ENCODE data around the gene LSMEM2.
"Not testable (repeated sequence)": the region's sequence is repeated elsewhere in the genome, so short reads cannot be mapped to it uniquely, and the experiment has no call there.

The LSMEM2 gene

DNA sequence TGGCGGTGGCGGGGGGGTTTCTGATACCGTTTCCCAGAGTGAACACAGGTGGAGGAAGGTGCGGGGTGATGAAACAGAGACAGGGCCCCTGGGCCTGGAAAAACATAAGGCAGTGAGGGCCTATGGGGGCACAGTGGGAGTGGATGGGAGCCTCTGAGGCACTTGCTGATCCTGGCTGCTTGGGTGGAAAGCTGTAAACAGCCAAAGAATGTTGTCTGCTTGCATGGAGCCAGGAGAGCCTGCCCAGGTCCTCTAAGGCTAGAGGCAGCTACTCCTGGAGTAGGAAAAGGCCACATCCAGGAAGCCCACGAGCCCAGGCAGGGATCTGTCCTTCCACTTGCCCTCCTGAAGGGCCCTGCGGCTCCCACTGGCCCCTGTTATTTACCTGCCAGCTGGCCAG lies 12.9 kb upstream of the LSMEM2 start:
- no peak for DNase-seq

DNA sequence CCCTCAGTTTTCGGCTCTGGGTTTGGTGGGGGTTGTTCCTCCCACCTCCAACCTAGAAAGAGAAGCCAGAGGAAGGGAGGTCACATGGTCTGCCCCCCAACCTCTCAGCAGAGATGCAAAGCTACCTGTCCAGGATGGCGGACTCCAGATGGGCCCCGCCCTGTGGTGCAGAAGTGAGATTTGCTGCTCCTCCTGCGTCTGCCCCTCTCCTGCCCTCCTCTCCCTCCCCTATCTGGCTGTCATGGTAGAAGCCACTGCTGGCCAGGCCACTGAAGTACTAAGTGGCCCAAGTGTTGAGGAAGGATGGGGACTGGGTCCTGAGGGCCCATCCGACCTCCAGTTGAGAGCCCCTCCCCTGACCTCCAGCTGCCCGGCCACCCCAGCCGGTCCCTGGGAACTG lies 12.1 kb upstream of the LSMEM2 start:
- DNase-seq: no peak

DNA sequence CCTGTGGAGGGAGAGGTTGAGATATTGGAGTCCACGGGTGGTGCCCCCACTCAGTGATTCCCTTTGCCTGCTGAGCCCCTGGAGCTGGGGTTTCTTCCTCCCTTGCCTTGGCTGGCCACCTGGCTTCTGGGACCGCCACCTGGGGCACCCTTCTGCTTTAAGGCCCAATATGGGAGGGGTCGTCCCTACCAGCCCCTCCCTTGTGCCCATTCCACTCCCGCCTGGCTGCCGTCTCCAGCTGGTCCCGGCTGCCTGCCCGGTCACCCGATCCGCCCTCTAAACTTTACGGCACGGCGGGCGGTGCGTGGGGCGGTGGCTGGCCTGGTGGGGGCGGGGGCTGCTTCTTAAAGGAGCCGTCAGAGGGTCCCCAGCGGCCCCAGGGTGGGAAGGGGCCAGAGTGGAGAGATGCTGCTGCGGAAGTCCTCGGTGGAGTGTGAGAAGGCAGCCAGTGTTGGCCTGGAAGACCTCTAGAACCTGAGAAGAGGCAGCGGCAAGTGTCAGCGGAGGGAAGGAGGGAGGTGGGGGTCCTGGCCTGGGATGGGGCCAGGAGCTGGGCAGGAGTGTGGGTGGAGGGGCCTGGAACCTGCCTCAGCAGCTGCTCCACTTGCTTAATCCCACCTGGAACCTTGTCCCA lies 11.5 kb upstream of the LSMEM2 start:
- DNase-seq: no peak

DNA sequence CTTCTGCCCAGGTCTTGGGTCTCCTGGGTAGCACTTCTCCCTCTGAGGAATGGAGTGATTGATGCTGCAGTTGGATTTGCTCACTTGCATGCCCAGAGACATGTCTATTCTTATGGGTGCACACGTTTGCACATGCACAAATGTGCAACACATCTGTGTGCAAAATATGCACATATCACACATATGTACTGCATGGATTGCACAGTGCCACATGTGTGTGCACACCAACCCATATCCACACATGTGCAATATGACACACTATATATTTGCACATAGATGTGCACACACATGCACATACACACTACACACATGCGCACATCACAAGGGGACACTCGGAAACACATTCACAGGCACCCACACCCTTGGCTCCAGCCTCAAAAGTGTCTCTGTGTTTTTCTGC lies 10.6 kb upstream of the LSMEM2 start:
- DNase-seq: no peak

DNA sequence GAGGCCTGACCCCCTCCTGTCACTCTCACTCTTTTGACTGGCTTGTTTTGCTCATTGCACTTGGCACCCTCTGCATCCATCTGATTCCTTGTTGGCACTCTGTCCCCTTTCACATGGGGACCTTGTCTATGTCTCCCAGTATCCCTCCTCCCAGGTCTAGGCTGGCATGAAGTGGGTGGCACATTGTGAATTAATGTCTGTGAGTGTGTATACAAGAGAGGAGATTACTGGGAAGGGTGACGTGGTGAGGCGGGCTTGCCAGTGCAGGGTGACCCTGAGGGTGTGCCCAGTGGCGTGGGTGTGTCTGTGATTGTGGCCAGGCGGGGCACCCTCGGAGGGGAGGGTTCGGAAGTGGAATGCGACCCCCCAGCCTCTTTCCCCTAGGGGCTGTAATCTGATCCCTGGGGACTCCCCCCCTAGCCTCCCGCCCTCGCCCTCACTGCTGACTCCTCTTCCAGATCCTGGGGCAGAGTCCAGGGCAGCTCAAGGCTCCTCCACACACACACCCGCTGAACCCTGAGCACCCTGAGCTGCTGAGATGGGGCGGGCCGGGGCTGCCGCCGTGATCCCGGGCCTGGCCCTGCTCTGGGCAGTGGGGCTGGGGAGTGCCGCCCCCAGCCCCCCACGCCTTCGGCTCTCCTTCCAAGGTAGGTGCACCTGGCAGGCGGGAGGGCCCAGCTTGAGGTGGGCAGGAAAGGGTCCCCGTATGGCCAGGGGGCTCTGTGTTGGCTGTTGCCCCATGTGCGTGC lies 10.0 kb upstream of the LSMEM2 start, which contains the start of gene SEMA3B:
Gene SEMA3B, plus strand, starts transcription at position 445 of the 749 bp plus-strand sequence. Its CDS starts 94 bp downstream, at position 539.
- no peak for DNase-seq

DNA sequence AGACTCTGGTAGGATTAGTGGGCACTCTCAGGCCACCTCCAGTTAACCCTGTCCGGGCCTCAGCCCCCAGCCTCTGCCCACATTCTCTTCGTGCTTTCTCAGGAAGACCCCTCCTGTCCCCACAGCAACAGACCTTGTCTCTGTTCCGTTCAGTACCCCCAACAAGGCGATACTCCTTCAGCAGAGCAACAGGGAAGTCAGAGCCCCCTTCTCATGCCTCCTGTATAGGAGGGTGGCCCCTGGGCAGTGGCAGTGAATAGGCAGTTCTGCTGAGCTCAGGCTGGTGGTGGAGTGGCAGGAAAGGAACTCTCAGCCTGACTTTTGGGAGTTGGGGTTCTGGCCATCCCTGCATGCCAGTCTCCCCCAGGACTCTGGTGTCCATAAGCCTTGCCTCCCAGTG lies 9.4 kb upstream of the LSMEM2 start:
- no peak for DNase-seq

DNA sequence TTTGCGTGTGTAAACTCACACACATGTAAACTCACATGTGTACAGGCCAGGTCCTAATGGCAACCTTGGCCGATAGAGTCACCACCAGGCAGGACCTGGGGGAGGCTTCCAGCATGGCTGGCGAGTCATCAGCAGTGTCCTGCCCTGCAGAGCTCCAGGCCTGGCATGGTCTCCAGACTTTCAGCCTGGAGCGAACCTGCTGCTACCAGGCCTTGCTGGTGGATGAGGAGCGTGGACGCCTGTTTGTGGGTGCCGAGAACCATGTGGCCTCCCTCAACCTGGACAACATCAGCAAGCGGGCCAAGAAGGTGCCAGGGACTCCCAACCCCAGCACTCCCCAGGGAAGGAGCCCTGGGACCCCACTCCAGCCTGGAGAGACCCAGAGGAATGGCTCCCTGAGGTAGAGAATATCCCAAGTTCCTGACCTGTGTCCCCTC lies 8.9 kb upstream of the LSMEM2 start:
- no peak for DNase-seq

DNA sequence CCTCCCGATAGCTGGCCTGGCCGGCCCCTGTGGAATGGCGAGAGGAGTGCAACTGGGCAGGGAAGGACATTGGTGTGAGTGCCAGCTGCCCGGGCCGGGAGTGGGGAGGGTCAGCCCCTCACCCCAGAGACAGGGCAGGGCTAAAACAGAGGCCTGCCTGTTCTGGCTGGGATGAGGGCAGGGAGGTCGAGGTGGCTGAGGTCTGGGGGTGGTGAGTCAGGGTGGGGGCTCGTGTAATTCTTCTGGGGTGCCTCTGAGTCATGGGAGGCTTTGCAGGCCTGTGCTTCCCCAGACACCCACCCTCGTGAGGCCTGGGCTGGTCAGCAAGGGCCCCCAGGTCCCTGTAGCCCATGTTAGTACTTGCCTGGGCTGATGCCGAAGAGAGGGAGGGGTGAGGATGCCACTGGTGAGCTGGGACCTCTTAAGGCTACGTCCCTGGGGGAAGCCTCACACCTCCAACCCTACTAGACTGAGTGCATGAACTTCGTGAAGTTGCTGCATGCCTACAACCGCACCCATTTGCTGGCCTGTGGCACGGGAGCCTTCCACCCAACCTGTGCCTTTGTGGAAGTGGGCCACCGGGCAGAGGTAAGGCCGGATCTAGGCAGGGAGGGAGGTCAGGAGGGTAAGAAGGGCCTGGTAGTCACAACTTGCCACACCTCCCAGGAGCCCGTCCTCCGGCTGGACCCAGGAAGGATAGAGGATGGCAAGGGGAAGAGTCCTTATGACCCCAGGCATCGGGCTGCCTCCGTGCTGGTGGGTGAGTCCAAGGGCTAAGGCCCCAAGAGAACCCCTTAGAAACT lies 8.3 kb upstream of the LSMEM2 start:
- DNase-seq: no peak

DNA sequence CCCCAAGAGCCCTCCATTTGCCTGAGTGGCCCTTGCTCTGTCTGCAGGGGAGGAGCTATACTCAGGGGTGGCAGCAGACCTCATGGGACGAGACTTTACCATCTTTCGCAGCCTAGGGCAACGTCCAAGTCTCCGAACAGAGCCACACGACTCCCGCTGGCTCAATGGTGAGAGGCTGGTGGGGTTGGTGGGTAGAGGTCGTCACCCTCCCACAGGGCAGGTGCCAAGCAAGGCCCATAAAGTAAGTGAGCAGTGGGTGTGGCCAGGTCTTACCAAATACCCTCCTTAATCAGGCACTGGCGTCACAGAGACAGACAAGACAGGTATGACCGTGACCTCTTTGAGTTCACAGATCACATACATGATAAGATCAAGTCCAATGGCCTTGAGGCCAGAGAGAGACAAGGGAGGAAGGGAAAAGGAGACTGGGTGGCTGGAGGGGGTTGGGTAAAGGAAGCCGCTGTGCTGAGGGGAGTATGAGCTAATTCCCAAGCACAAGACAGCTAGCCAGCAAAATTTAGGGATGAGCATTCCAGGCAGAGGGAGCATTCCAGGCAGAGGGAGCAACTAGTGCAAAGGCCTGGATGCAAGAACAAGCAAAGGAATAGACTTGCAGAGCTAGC lies 7.5 kb upstream of the LSMEM2 start:
- no peak for DNase-seq

DNA sequence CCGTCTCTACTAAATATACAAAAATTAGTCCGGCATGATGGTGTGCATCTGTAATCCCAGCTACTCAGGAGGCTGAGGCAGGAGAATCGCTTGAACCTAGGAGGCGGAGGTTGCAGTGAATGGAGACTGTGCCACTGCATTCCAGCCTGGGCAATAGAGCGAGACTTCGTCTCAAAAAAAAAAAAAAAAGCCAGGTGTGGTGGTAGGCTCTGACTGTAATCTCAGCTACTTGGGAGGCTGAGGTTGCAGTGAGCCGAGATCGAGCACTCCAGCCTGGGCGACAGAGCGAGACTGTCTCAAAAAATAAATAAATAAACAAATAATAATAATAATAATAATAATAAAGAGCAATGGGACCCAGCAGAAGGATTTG lies 6.4 kb upstream of the LSMEM2 start:
- not testable (repeated sequence) for DNase-seq

DNA sequence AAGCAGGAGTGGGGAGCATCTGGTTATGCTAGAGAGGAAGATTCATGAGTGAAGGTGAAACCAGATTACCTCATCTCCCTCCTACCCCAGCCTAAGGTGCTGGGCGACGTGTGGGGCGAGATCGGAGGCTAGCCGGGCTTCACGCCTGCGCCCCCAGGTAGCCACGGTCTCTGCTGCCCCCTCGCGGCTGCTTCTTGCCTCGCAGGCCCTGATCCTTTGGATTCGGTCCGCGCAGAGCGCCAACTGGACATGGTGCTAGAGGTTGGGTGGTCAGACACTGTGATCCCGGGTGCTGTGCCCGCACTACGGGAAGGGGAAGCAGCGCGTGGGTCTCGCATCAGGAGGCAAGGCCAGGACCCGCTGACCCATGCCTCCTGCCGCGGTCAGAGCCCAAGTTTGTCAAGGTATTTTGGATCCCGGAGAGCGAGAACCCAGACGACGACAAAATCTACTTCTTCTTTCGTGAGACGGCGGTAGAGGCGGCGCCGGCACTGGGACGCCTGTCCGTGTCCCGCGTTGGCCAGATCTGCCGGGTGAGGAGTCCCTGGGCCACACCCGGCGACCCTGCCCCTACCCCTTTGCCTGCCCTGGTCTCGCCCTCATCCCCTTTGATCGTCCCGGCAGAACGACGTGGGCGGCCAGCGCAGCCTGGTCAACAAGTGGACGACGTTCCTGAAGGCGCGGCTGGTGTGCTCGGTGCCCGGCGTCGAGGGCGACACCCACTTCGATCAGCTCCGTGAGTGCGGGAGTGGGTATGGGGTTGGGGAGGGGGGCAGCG lies 5.8 kb upstream of the LSMEM2 start:
- peak; percentile 97 to 98 for DNase-seq

DNA sequence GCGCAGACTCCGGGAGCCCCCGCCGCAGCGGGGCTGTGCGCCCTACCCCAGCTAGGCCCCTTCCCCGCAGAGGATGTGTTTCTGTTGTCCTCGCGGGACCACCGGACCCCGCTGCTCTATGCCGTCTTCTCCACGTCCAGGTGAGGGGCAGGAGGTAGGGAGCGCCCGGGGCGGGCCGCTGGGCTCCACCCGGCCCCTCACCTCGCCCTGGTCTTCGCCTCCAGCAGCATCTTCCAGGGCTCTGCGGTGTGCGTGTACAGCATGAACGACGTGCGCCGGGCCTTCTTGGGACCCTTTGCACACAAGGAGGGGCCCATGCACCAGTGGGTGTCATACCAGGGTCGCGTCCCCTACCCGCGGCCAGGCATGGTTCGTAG lies 5.2 kb upstream of the LSMEM2 start:
- DNase-seq: no peak

DNA sequence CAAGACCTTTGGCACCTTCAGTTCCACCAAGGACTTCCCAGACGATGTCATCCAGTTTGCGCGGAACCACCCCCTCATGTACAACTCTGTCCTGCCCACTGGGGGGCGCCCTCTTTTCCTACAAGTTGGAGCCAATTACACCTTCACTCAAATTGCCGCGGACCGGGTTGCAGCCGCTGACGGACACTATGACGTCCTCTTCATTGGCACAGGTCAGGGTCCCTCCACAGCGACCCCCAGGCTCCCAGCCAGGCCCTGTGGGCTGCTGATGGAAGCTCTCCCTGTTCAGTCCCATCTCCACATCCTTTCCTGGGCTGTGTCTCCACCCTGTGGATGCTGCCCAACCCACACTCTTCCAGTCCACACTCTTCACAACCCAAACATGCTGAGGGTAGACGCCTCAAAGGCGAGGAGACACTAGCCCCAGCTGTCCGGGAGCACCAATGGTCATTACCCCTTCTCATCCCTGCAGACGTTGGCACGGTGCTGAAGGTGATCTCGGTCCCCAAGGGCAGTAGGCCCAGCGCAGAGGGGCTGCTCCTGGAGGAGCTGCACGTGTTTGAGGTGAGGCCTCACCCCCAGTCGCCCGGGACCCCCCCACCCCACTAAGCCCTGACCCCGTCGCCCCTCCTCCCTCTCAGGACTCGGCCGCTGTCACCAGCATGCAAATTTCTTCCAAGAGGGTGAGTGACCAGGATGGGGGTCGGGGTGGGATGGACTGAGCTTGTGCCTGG lies 4.3 kb upstream of the LSMEM2 start:
- peak; percentile 75 to 78 for DNase-seq

DNA sequence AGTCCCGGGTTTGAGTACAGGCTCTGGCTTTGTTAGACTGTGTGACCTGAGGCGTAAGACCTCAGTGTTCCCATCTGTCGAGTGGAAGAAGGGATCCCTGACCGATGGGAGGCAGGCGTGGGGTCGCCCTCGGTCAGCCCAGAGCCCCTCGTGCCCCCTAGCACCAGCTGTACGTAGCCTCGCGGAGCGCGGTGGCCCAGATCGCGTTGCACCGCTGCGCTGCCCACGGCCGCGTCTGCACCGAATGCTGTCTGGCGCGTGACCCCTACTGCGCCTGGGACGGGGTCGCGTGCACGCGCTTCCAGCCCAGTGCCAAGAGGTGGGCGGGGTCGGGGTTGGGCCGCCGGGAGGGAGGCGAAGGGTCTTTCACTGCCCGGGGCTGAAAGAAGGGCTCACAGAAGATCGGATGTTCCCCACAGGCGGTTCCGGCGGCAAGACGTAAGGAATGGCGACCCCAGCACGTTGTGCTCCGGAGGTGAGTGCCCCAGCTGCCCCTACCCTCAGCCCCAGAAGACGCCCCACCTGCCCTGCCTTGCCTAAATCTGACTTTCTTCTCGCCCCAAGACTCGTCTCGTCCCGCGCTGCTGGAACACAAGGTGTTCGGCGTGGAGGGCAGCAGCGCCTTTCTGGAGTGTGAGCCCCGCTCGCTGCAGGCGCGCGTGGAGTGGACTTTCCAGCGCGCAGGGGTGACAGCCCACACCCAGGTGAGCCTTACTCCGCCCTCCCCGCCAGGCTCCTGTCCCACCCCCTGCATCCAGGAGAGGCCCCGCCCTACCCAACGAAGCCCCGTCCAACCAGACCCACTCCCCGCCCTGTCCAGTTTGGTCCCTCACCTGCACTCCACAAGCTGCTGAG lies 3.5 kb upstream of the LSMEM2 start:
- DNase-seq: no peak

DNA sequence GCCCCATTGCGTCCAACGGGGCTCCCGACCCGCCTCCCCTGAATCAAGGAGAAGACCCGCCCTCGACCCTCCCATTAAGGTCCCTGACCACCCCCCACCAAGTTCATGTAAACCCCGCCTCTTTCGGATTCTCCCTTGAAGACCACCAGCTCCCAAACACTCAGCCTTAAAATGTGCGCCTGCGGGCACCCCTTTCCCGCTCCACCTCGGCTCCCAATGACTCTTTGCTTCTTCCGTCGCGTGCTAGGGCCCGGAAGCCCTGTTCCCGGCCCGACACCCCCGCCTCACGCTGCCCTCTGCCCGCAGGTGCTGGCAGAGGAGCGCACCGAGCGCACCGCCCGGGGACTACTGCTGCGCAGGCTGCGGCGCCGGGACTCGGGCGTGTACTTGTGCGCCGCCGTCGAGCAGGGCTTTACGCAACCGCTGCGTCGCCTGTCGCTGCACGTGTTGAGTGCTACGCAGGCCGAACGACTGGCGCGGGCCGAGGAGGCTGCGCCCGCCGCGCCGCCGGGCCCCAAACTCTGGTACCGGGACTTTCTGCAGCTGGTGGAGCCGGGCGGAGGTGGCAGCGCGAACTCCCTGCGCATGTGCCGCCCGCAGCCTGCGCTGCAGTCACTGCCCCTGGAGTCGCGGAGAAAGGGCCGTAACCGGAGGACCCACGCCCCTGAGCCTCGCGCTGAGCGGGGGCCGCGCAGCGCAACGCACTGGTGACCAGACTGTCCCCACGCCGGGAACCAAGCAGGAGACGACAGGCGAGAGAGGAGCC lies 2.7 kb upstream of the LSMEM2 start:
- no peak for DNase-seq

DNA sequence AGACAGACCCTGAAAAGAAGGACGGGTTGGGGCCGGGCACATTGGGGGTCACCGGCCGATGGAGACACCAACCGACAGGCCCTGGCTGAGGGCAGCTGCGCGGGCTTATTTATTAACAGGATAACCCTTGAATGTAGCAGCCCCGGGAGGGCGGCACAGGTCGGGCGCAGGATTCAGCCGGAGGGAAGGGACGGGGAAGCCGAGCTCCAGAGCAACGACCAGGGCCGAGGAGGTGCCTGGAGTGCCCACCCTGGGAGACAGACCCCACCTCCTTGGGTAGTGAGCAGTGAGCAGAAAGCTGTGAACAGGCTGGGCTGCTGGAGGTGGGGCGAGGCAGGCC lies 2.2 kb upstream of the LSMEM2 start:
- DNase-seq: no peak

DNA sequence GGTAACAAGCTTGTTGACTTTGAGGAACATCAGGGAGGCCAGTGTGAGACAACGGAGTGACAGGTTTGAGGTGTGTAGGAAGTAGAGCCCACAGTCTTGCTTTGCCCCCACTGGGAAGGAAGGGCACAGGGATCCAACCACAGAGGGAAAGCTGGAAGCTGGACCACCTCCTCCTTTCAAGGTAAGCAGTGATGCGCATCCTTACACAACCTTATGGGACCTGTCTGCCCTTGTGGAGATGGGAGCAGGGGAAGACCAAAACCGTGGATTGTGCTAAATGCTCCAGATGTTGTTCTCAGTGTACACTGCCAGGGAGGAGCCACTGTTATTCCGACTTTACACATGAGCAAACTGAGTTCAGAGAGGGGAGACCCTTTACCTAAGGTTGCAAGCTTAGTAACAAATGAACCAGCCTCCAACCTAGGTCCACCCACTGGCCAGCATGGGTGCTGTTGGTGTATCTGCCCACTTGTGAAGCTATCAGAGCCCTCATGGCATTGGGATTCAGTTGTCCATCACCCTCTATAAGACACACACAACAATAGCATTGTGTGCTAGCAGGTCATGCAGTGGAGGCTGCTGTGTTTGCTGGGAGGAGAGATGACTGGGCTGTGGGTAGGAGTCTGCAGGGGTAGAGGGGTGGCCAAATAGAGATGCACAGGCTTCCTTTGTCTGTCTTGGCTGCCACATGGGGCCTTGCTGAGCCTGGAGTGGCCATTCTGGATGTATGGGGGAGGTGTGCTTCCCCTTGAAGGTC lies 586 bp upstream of the LSMEM2 start:
- no peak for DNase-seq

DNA sequence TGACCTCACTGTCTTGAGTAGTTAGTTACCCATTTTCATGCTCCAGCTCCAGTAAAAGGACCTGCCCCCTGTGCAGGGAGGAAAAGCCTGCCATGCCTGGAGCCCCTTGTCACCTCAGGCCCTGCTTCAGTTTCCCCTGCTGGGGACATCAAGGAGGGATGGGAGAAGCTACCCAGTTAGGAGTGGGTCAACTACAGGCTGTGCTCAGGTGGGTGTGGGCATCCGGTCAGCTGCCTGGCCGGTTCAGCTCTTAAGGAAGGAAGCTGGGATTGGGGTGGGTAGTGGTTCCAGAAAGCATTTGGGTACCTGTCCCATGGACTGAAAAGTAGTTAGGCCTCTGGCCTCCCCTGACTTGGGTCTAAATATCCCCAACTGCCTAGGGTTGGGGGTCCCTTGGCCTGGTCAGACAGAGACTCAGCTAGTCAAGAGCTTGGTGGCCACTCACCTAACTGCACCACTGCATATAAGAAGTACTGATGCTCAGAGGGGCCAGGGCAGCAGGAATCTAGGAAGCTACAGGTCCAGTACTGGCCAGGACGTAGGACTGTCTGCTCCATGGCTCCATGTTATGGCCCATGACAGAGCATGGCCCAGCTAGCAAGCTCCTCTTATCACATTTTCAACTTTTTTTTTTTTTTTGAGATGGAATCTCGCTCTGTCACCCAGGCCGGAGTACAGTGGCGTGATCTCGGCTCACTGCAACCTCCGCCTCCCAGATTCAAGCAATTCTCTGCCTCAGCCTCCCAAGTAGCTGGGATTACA lies 549 bp downstream of the LSMEM2 start:
- DNase-seq: no peak

DNA sequence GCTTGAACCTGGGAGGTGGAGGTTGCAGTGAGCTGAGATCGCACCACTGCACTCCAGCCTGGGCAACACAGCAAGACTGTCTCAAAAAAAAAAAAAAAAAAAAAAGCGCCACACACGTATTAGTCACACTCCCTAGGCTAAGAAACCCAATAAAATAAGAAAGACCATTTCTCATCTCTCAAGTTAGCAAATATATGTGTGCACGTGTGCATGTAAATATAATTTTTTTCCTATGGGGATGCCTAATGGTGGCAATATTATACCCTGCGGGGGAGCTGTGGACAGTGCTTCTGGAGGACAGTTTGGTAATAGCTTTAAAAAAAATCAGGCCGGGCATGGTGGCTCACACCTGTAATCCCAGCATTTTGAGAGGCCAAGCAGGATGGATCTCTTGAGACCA lies 5.2 kb downstream of the LSMEM2 start:
- DNase-seq: not testable (repeated sequence)
